Measurements from ENCODE around the gene PDGFA. TPM values are rescaled to one million over a fixed set of nuclear protein-coding genes. Genes with fewer than 3 reads are reported as not detected.

PDGFA gene
- total RNA-seq, 1 experiment from 2014 or later: 35.8 TPM

GRCh38 chr7:534075-534474 lies 14.4 kb upstream of the PDGFA start:
- H3K56ac ChIP-seq (ENCODE audit: insufficient read length, low read depth, low read length): no peak overlapping the region
- H2BK15ac ChIP-seq (ENCODE audit: low read depth, low read length): no peak overlapping the region
- no peaks in the 10 kb centered on the region for H3K79me1 ChIP-seq (ENCODE audit: insufficient read depth, low read depth, low read length, poor library complexity, severe bottlenecking)
- H3K14ac ChIP-seq (ENCODE audit: insufficient read depth, low read length): no peak overlapping the region
- Mint-ChIP-seq H3K36me3 (ENCODE audit: insufficient read depth in 1 of 3, low read depth in 3 of 3) (no peaks in the 10 kb centered on the region), H3K27ac (no peak overlapping the region; a peak in 2 of 7 replicates), H3K9me3 (no peaks in the 10 kb centered on the region; a peak in 1 of 5 replicates), H3K27me3 (ENCODE audit: low read depth) (peaks cover 32% of the 10 kb centered on the region), H3K4me1 (peaks cover 4 to 7% of the 10 kb centered on the region in 2 experiments; a peak in 2 of 4 replicates), H3K4me3 (no peak overlapping the region)
- no peak overlapping the region for H4K91ac ChIP-seq (ENCODE audit: insufficient read length, low read depth, low read length)
- 100% methylated on average over 2 of the region's 8 CpGs for whole genome bisulfite sequencing (ENCODE audit: extremely low coverage, insufficient read length, low lambda C conversion rate)
- no peak overlapping the region for H4K5ac ChIP-seq (ENCODE audit: insufficient read length, low read depth, low read length)
- DNase-seq: no peak
- H3K23ac ChIP-seq (ENCODE audit: insufficient read length, low read depth, low read length): no peak overlapping the region
- H2BK12ac ChIP-seq (ENCODE audit: insufficient read length, low read depth, low read length): no peak overlapping the region
- H4K20me1 ChIP-seq (ENCODE audit: control insufficient read depth, insufficient read depth, insufficient read length): no peaks in the 10 kb centered on the region
- no peak overlapping the region for H3K18ac ChIP-seq (ENCODE audit: insufficient read length, low read depth, low read length)
- no peak overlapping the region for H3T11ph ChIP-seq (ENCODE audit: low read length)
- H2BK5ac ChIP-seq (ENCODE audit: insufficient read length, low read length): no peak overlapping the region
- no peaks in the 10 kb centered on the region for H3K79me2 ChIP-seq (ENCODE audit: insufficient read depth, low read length)
- no peak overlapping the region for H3K27ac ChIP-seq (ENCODE audit: insufficient read length, low read depth, low read length)
- H3K23me2 ChIP-seq (ENCODE audit: insufficient read length, low read depth, low read length, poor library complexity, severe bottlenecking): no peaks in the 10 kb centered on the region
- no peak for TF ChIP-seq CTCF (conservative IDR thresholded peaks at IDR 0.05)
- H3K27me3 ChIP-seq (ENCODE audit: insufficient read depth, low read length): no peaks in the 10 kb centered on the region
- no peak overlapping the region for H2AK5ac ChIP-seq (ENCODE audit: insufficient read length, low read length)
- no peak overlapping the region for H3K4ac ChIP-seq (ENCODE audit: low read depth, low read length)
- H2BK120ac ChIP-seq (ENCODE audit: low read depth, low read length, poor library complexity, severe bottlenecking): no peak overlapping the region
- no peak overlapping the region for H3K4me2 ChIP-seq (ENCODE audit: insufficient read depth, insufficient read length, low read length)
- H3K4me1 ChIP-seq (ENCODE audit: insufficient read depth, low read length): no peaks in the 10 kb centered on the region
- no peak overlapping the region for H2AFZ ChIP-seq (ENCODE audit: low read length)
- no peak overlapping the region for H3K9ac ChIP-seq (ENCODE audit: extremely low read depth, insufficient read length, low read length)
- no peak overlapping the region for H2BK20ac ChIP-seq (ENCODE audit: low read depth, low read length, poor library complexity, severe bottlenecking)
- H4K8ac ChIP-seq (replicated peaks; ENCODE audit: insufficient read length, low read depth, low read length): no peak overlapping the region
- no peaks in the 10 kb centered on the region for H3K9me3 ChIP-seq (ENCODE audit: control insufficient read depth, low read depth, low read length)

All from H9 (cell line).